HS-5 (cell line): ENCODE data around the gene RBP7.
A peak's percentile ranks its signal among the peaks of the same experiment; 100 is the strongest.

Source experiments
- DNase-seq: peaks from one replicate; pipeline ENCODE4 v3.0.0-alpha.2; 2012; ENCODE audit warnings: low read depth

RBP7 gene

GRCh38 chr1:10031461-10031860 is 34.4 kb downstream of the RBP7 start:
- peak; percentile 82 for DNase-seq

DNA sequence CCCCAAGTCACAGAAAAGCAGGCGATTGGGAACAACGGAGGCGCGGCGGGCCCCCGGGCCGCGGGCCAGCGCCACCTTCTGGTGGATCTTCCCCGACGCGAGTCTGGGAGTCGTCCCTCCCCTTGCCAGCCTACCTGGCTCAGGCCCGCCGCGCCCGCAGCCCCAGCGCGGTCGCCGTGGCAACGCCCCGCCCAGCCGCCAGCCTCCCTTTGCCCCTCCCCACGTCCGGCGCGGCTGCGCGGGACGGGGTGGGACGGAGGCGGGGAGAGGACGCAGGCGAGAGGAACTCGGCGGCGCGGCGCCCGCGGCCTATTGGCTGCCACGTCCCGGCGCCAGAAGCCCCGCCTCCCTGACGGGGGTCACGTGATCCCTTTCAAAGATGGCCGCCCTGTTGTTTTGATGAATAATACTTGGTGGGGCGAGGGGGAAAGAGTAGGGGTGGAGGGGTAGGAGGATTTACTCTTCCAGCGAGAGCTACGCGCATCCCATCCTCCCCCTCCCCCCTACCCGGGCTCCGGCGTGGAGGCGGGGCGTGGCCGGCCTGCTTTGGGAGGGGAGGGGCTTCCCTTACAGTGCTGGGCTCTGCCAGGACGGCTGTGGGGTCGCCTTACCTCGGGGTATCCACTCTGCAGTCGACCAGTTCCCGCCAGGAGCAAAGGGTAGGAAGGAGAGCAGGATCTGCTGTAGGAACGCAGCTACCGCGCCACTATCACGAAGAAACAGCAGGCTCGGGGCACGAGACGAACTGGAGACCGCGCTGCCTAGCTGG is 35.7 kb downstream of the RBP7 start, which contains the start of gene UBE4B:
Gene UBE4B, plus strand, starts transcription at position 369 of the 769 bp plus-strand sequence. CDS start 713 bp downstream, outside the sequence.
- peak; percentile 92 for DNase-seq

DNA sequence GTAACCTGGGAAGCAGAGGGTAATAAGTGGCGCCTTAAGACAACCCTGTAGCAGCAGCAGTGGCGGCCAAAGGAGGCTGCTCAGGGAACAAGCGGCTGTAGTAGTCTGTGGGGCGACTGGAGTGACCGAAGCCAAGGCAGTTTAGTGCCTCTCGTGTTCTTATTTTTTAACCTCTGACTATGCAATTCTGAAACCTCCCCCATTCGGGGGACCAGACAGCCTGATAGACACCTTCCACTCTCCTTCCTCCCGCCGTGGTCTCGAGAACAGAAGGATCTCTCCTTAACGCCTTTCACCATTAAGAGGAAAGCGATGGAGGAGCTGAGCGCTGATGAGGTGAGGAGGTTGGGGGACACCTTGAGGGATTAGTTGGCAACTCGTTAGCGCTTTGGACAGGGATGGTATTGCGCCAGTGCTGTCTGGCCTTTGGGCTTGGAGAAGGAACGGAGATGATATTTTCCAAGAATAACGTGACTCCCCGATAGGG is 36.4 kb downstream of the RBP7 start:
- no peak for DNase-seq

- DNase-seq: no peak
These were observed 45.7 kb downstream of the RBP7 start for GRCh38 chr1:10042746-10043145.

DNA sequence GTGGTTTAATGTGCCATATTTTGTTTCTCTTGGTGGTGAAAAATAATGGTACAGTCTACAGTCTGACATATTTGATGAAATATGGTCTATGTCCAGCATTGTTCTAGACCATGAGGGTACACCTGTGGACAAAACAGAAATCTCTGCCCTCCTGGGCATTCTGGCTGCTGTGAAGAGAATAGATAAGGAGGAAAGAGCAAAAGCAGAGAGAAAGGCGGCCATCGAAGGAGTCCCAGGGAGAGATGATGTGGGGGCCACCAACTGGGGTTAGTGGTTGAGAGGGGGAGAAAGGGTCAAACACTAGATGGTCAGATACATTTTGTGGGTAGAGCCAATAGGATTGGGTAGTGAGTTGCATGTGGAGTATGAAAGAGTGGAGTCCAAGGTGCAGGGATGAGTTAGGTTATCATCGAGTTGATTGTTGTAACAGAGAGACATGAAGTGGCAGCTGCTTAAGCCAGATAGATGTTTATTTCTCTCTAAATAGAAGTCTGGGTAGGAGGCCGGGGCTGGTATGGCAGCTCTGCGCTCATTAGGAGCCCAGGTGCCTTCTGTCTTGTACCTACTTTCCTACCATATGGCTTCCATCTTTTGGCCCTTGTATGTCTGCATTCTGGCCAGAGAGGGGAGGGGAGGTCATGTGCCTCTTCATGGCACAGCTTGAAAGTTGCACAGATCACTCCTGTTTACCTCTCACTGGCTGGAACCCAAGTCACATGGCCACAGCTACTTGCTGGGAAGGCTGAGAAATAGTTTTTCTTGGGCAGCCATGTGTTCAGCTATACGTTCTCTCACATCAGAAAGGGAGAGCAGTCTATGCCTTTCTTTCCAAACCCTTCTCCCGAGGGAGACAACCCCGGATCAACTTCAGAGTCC is 48.7 kb downstream of the RBP7 start:
- DNase-seq: no peak

DNA sequence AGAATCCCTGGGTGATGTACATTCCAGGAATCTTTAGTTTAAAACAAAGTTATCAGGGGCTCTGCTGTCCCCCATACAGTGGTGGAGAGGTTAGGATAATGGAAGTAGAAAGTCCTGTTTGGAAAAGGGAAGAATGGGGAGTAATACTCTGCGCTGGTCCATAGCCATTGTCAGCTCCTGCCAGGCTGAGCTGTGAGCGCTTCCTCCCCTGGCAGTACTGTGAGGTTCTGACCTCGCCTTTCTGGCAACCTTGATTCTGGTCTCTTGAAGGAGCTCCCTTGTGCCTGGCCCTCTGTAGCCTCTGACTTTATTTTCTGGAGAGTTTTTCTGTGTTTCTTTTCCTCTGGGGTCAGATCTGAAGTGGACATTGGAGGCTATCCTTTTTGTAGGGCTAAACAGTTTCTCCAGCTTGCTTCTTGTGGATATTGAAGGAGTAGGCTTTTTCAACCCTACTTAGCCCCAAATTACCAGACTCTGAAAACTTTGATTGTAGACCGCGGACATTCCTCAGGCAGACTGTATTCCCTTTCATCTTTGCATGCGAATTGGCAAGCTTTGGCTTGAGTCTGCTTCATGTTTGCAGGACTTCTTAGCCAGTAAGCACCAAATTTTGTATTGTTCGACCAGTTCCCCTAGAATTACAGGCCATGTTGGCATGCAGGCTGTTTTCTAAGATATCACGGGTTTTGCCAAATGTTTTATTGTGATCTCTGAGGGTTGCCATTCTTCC is 49.5 kb downstream of the RBP7 start:
- no peak for DNase-seq

DNA sequence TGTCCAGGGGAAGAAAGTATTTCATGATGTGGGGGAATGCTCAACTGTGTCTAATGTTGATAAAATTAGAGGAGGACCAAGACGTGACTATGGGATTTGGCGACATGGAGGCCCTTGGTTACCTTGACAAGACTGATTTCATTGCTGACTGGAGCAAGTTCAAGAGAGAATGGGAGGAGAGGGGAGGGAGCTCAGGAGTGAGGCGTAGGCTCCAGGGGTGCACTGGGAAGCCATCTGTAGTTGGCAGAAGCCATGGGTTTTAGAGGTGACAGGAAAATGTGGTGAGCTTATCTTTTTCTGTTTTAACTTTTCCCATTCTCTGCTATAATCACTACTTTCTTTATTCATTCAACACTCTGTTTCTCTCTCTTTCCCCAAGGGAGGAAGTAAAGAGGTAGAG is 51.6 kb downstream of the RBP7 start:
- DNase-seq: no peak

DNA sequence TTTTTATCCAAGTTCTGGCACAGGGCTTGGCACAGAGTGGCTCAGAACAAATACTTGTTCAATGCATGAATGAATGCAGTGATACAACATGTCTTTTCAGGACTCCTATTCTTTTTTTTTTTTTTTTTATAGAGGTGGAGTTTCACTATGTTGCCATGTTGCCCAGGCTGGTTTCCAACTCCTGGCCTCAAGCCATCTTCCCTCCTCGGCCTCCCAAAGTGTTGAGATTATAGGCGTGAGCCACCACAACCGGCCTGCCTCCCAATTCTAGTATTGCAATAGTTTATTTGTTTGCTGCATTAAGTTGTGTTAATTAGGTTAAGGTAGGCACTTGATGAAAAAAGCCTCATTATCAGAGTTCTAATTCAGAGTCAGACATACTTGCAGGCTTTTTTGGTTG is 53.6 kb downstream of the RBP7 start:
- no peak for DNase-seq

DNA sequence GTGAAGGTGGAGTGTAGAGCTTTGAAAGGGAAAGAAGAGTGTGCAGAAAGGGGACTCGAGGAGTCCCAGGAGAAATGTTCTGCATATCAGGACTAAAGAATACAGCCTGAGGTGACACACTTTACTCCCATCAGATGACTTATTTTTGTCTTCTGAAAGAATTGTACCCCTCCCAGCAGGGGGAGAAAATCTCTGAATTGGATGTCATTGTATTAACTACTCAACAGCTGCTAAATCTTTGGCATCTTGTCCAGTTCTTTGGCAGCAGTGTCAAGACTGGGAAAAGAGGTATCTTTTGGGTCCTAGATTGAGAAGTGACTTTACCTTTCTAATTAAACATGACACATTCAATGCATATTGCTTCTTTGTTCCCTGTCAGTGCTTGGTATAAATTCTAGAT is 54.6 kb downstream of the RBP7 start:
- DNase-seq: no peak

- DNase-seq: no peak
These were observed 55.3 kb downstream of the RBP7 start for GRCh38 chr1:10052347-10052746.

GRCh38 chr1:10054465-10054864 is 57.4 kb downstream of the RBP7 start:
- no peak for DNase-seq

DNA sequence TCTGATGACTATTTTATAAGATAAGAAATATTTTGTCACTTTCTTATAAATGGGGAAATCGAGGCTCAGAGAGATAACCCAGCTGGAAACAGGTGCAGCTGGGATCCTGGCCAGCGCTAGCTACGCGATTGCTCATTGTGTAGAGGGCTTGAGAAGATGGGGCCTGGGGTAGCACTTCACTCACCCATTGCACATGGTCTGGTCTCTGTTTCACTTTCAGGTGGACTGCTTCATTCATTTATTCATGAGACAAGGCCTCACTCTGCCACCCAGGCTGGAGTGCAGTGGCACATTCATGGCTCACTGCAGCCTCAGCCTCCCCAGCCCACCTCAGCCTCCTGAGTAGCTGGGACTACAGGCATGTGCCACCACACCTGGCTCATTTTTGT is 59.6 kb downstream of the RBP7 start:
- DNase-seq: no peak

- no peak for DNase-seq
These were observed 60.3 kb downstream of the RBP7 start for GRCh38 chr1:10057343-10057742.

DNA sequence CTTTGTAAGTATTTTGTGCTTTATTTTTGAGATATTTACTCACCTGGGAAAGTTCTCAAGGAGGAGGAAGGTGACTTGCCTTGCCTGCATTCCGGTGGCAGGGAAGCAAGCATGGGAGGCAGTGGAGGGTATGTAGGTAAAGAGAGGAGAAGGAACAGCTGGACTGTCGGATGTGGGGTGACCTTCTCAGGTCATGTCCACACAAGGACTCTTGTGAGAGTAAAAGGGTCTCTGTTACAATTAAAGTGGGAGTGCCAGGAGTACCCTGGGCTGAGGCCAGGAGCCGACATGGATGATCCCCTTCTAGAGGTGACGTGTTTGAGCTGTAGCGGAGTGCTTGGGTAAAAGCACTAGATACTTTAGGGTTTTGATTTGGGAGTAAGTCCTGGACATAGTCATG is 60.8 kb downstream of the RBP7 start:
- DNase-seq: no peak

- DNase-seq: no peak
These were observed 62.3 kb downstream of the RBP7 start for GRCh38 chr1:10059342-10059718.

- no peak for DNase-seq
These were observed 63.5 kb downstream of the RBP7 start for GRCh38 chr1:10060311-10061100.

DNA sequence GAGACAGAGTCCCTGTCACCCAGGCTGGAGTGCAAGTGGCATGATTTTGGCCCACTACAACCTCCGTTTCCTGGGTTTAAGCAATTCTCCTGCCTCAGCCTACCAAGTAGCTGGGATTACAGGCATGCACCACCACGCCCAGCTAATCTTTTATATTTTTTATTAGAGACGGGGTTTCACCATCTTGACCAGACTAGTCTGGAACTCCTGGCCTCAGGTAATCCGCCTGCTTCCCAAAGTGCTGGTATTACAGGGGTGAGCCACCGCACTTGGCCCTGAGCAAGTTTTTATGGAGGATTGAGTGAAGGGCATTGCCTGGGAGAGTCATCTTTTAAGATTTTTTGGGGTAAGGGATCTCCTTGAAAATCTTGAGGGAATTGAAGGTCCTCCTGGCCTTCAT is 64.2 kb downstream of the RBP7 start:
- no peak for DNase-seq

- DNase-seq: no peak
These were observed 66.8 kb downstream of the RBP7 start for GRCh38 chr1:10063878-10064277.

GRCh38 chr1:10064416-10065343 is 67.7 kb downstream of the RBP7 start:
- DNase-seq: no peak

DNA sequence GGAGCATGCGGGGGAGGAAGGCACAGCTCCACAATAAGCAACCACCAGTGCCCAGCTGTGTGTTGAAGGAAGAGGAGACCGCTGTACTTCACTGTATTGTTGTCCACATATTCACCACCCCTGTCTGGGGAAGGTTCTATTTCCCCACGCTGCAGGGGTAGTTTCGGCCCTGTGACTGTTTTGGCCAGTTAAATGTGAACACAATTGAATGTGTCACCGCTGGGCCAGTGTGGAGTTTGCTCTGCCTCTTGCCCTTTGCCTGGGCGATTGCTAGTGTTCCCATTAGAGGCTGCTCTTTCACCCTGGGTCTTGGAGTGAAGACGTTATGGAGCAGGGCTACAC is 68.3 kb downstream of the RBP7 start:
- DNase-seq: no peak
